Neural progenitor cell (in vitro differentiated cells): Measurements from ENCODE around the gene PEX10.

Source experiments
- CTCF ChIP-seq: fragments of 200-600 bp; sonication (generic); IDR thresholded peaks from 2 replicates; pipeline ENCODE4 v1.5.1; 2017; ENCODE audit warnings: antibody characterized with exemption, mild to moderate bottlenecking
- EZH2 ChIP-seq: fragments of 200-600 bp; sonication (generic); IDR thresholded peaks from 2 replicates; pipeline ENCODE4 v1.6.1; 2017; ENCODE audit warnings: antibody characterized with exemption, mild to moderate bottlenecking, moderate library complexity
- EZH2phosphoT487 ChIP-seq: fragments of 200-600 bp; sonication (generic); IDR thresholded peaks from 2 replicates; pipeline ENCODE4 v1.6.1; 2017; ENCODE audit warnings: antibody characterized with exemption

GRCh38 chr1:2441746-2442145 is 29.4 kb upstream of the PEX10 start:
- TF ChIP-seq CTCF (no peak), EZH2 (no peak), EZH2phosphoT487 (no peak)
